ENCODE results near the gene TNFRSF8. TPM values are rescaled to one million over a fixed set of nuclear protein-coding genes. Genes with fewer than 3 reads are reported as not detected.

TNFRSF8 gene
- total and polyA plus RNA-seq, 2 donors (not counting 1 experiment from before 2014, with no cell fraction given), result 0.36 to 0.57 TPM

- ATAC-seq (ENCODE audit: low read depth) (no peak), DNase-seq (no peak)
- no peak overlapping the region for H3K27ac Mint-ChIP-seq
- no peak overlapping the region for H3K4me3 Mint-ChIP-seq
- H3K9me3 Mint-ChIP-seq (ENCODE audit: insufficient read depth), result no peaks in the 10 kb centered on the region
- Histone ChIP-seq H3K4me2 (replicated peaks; ENCODE audit: low read depth, low read length, poor library complexity, severe bottlenecking) (no peak overlapping the region), H3K27ac (ENCODE audit: low read length in 2 of 2) (no peak overlapping the region), H3K9me3 (ENCODE audit: control extremely low read depth in 1 of 3, control insufficient read depth in 2 of 3, insufficient read depth in 1 of 3, low read length in 2 of 3) (peaks cover 0 to 11% (median 0%) of the 10 kb centered on the region in 3 donors), H4K20me1 (ENCODE audit: control insufficient read depth, insufficient read depth, low read length, poor library complexity, severe bottlenecking) (no peaks in the 10 kb centered on the region), H3K9ac (ENCODE audit: low read length) (no peak overlapping the region), H3K36me3 (replicated peaks in 1 of 2; ENCODE audit: control extremely low read depth in 1 of 2, control insufficient read depth in 1 of 2, extremely low read depth in 1 of 2, insufficient read depth in 2 of 2, low read length in 1 of 2) (no peaks in the 10 kb centered on the region), H3K79me2 (ENCODE audit: control insufficient read depth, insufficient read depth, low read length) (no peaks in the 10 kb centered on the region), H2AFZ (ENCODE audit: insufficient read depth, low read depth, low read length, poor library complexity, severe bottlenecking) (no peak overlapping the region), H3K27me3 (replicated peaks in 1 of 4; ENCODE audit: control extremely low read depth in 1 of 4, control insufficient read depth in 3 of 4, insufficient read depth in 4 of 4, low read length in 3 of 4) (peaks cover 0 to 43% (median 24%) of the 10 kb centered on the region in 4 experiments), H3K4me3 (ENCODE audit: control extremely low read depth in 1 of 5, extremely low read depth in 1 of 5, insufficient read depth in 1 of 5, low read depth in 2 of 5, low read length in 4 of 5) (no peak overlapping the region), H3K4me1 (ENCODE audit: control insufficient read depth in 2 of 2, insufficient read depth in 2 of 2, low read length in 2 of 2) (peaks cover 18 to 29% of the 10 kb centered on the region in 2 donors)
- CTCF ChIA-PET, result interaction anchor here (0.7 to 1.6 kb wide), 5 partner anchors 10 to 59 kb away, joined by 3 to 5 read pairs (median 3); no protein-coding TSS in a partner anchor
- H3K27me3 Mint-ChIP-seq, result peaks cover 46% of the 10 kb centered on the region
- TF ChIP-seq EZH2 (IDR thresholded peaks at IDR 0.05; ENCODE audit: borderline replicate concordance, insufficient read depth, low read depth, low read length, poor library complexity, severe bottlenecking) (no peak), CTCF (IDR thresholded peaks at IDR 0.05) (no peak)
- no CpG with 5 or more reads among the region's 6 CpGs for WGBS (ENCODE audit: insufficient coverage)
- intact Hi-C loops (cut with micrococcal nuclease), result no loop called here
- POLR2A ChIA-PET, result interaction anchor here (0.6 kb wide), 1 partner anchor 25 kb away, joined by 3 read pairs; no protein-coding TSS in a partner anchor
- H3K4me1 Mint-ChIP-seq, result peaks cover 44% of the 10 kb centered on the region
Observed at GRCh38 chr1:12065872-12066271, 2.8 kb downstream of the TNFRSF8 start.
